GM23338 (cell line): Measurements from ENCODE around the gene MYO3B. TPM values are rescaled to one million over a fixed set of nuclear protein-coding genes. Genes with fewer than 3 reads are reported as not detected.

Source experiments
- ATAC-seq: fragments of 200-7000 bp; cut with Tn5 transposase; 3 replicates; pipeline ENCODE4 v1.9.1; 2020
- DNase-seq: peaks from one replicate; pipeline ENCODE4 v3.0.0-alpha.2; 2015; ENCODE audit warnings: low spot score
- H2AFZ ChIP-seq: fragments of 200-600 bp; sonication (generic); 2 replicates; pipeline ENCODE4 v1.8.0; 2016; ENCODE audit warnings: antibody characterized with exemption, mild to moderate bottlenecking, moderate library complexity
- H3F3A ChIP-seq: fragments of 200-600 bp; sonication (generic); replicated peaks from 2 replicates; pipeline ENCODE4 v1.8.0; 2017; ENCODE audit warnings: antibody characterized with exemption, mixed run types, low read depth
- H3K27ac ChIP-seq: fragments of 200-600 bp; sonication (generic); 2 replicates; pipeline ENCODE4 v1.6.1; 2016; ENCODE audit warnings: low read depth
- H3K27me3 ChIP-seq: fragments of 200-600 bp; sonication (generic); 2 replicates; pipeline ENCODE4 v1.8.0; 2016; ENCODE audit warnings: mild to moderate bottlenecking, mixed run types, moderate library complexity; ENCODE audit not compliant: insufficient read depth
- H3K36me3 ChIP-seq: fragments of 200-600 bp; sonication (generic); 2 replicates; pipeline ENCODE4 v1.8.0; 2016; ENCODE audit warnings: mild to moderate bottlenecking; ENCODE audit not compliant: insufficient read depth
- H3K4me1 ChIP-seq: fragments of 200-600 bp; sonication (generic); 2 replicates; pipeline ENCODE4 v1.8.0; 2016; ENCODE audit warnings: mild to moderate bottlenecking, moderate library complexity; ENCODE audit not compliant: insufficient read depth
- H3K4me2 ChIP-seq: fragments of 200-600 bp; sonication (generic); 2 replicates; pipeline ENCODE4 v1.7.1; 2017; ENCODE audit warnings: mixed run types
- H3K4me3 ChIP-seq: fragments of 200-600 bp; sonication (generic); 2 replicates; pipeline ENCODE4 v1.6.1; 2016; ENCODE audit warnings: mixed run types
- H3K79me2 ChIP-seq: fragments of 200-600 bp; sonication (generic); replicated peaks from 2 replicates; pipeline ENCODE4 v1.8.0; 2017; ENCODE audit warnings: mild to moderate bottlenecking; ENCODE audit not compliant: insufficient read depth
- H3K9me2 ChIP-seq: fragments of 200-600 bp; sonication (generic); 2 replicates; pipeline ENCODE4 v1.8.0; 2017; ENCODE audit not compliant: insufficient read depth
- H4K20me1 ChIP-seq: fragments of 200-600 bp; sonication (generic); replicated peaks from 2 replicates; pipeline ENCODE4 v1.8.0; 2017; ENCODE audit warnings: mild to moderate bottlenecking; ENCODE audit not compliant: insufficient read depth
- H3K27ac Mint-ChIP-seq: 2 replicates; pipeline ENCODE4 v1.8.0; 2020; ENCODE audit warnings: inconsistent platforms, mild to moderate bottlenecking, moderate library complexity, mixed read lengths
- H3K27me3 Mint-ChIP-seq: 3 replicates; pipeline ENCODE4 v1.8.0; 2022; ENCODE audit warnings: low read depth, mild to moderate bottlenecking, moderate library complexity, mixed read lengths, inconsistent platforms; ENCODE audit not compliant: insufficient read depth, poor library complexity
- H3K36me3 Mint-ChIP-seq: 3 replicates; pipeline ENCODE4 v1.8.0; 2021; ENCODE audit warnings: low read depth, mild to moderate bottlenecking, inconsistent platforms, moderate library complexity, mixed read lengths
- H3K4me1 Mint-ChIP-seq: 3 replicates; pipeline ENCODE4 v1.8.0; 2020; ENCODE audit warnings: mild to moderate bottlenecking, inconsistent platforms, mixed read lengths
- H3K4me3 Mint-ChIP-seq: 3 replicates; pipeline ENCODE4 v1.8.0; 2021; ENCODE audit warnings: moderate library complexity, mild to moderate bottlenecking, inconsistent platforms, mixed read lengths
- H3K9me3 Mint-ChIP-seq: 3 replicates; pipeline ENCODE4 v1.8.0; 2020; ENCODE audit warnings: moderate library complexity, mild to moderate bottlenecking, inconsistent platforms, mixed read lengths
- CREB1 ChIP-seq: fragments of 250-450 bp; sonication (Bioruptor Pico); IDR thresholded peaks from 2 replicates; pipeline ENCODE4 v1.5.0; 2020; ENCODE audit warnings: low read depth, mild to moderate bottlenecking, moderate library complexity
- CTCF ChIP-seq, 2 experiments: fragments of 200-600 bp in 1 of 2; sonication (generic) in 1 of 2; conservative IDR thresholded peaks; 2 replicates each; pipeline versions ENCODE4 v1.5.1 to v1.6.1; 2016 to 2017; ENCODE audit warnings: antibody characterized with exemption in 2 of 2, low read depth in 2 of 2, mild to moderate bottlenecking in 2 of 2, moderate library complexity in 1 of 2
- ETS1 ChIP-seq: IDR thresholded peaks from 2 replicates; pipeline ENCODE4 v1.6.1; 2016; ENCODE audit warnings: antibody characterized with exemption
- NANOG ChIP-seq: IDR thresholded peaks from 2 replicates; pipeline ENCODE4 v1.6.1; 2016; ENCODE audit warnings: antibody characterized with exemption, borderline replicate concordance
- POLR2AphosphoS5 ChIP-seq: IDR thresholded peaks from 2 replicates; pipeline ENCODE4 v1.6.1; 2016; ENCODE audit warnings: antibody characterized with exemption, low read depth
- ZNF462 ChIP-seq: fragments of 250-450 bp; sonication (Bioruptor Pico); IDR thresholded peaks from 2 replicates; pipeline ENCODE4 v1.5.0; 2020; ENCODE audit warnings: mild to moderate bottlenecking, moderate library complexity
- polyA plus RNA-seq: library from polyadenylated mRNA; unstranded; fragments of >200 nt; fragmentation: Nextera tagmentation; extraction: Ambion mirVana; gene quantifications from 2 replicates; pipeline ENCODE4 v1.2.1, GENCODE V29; 2016
- total RNA-seq: library from RNA; depleted of rRNA; stranded (reverse); fragments of >200 nt; shearing (Covaris generic); gene quantifications from 2 replicates; pipeline ENCODE4 v1.2.3, GENCODE V29; 2014

Gene MYO3B
- total and polyA plus RNA-seq, 2 experiments from 2014 or later, result 0.42 TPM; not detected in 1

GRCh38 chr2:170140561-170140960, 37.4 kb upstream of the MYO3B start:
- Histone ChIP-seq H3K4me1 (no peaks in the 10 kb centered on the region), H3K79me2 (no peaks in the 10 kb centered on the region), H3K27me3 (no peaks in the 10 kb centered on the region), H3F3A (no peaks in the 10 kb centered on the region), H3K4me2 (no peak overlapping the region), H3K9me2 (no peaks in the 10 kb centered on the region), H2AFZ (peak overlapping the region; percentile 80), H4K20me1 (no peaks in the 10 kb centered on the region), H3K36me3 (no peaks in the 10 kb centered on the region), H3K27ac (no peak overlapping the region), H3K4me3 (no peak overlapping the region)
- no peak for TF ChIP-seq POLR2AphosphoS5
- no peak for TF ChIP-seq NANOG
- no peak for TF ChIP-seq CREB1 (CRISPR knock-in tag)
- no peak for TF ChIP-seq ZNF462 (CRISPR knock-in tag)
- no peak for TF ChIP-seq ETS1
- TF ChIP-seq CTCF (conservative IDR thresholded peaks at IDR 0.05; ENCODE audit: low read depth in 2 of 2), result no peak
- Mint-ChIP-seq H3K4me1 (peaks cover 9% of the 10 kb centered on the region), H3K36me3 (no peaks in the 10 kb centered on the region), H3K9me3 (no peaks in the 10 kb centered on the region), H3K27me3 (peaks cover 6% of the 10 kb centered on the region), H3K4me3 (no peak overlapping the region), H3K27ac (no peak overlapping the region)
- DNase-seq (no peak), ATAC-seq (no peak)
